SK-N-SH treated with all-trans-retinoic acid at 6 μM for 48 hours (cell line): Measurements from ENCODE around the gene DMAC1.

Experiments
- ATAC-seq: fragments of 200-7000 bp; cut with Tn5 transposase; 3 replicates; pipeline ENCODE4 v1.9.1; 2020; ENCODE audit warnings: mild to moderate bottlenecking, moderate library complexity
- ARNTL ChIP-seq: fragments of 450-650 bp; formaldehyde crosslinking; IDR thresholded peaks from 2 replicates; pipeline ENCODE4 v1.5.0; 2020; ENCODE audit warnings: low read depth, mild to moderate bottlenecking, moderate library complexity, borderline replicate concordance
- BACH2 ChIP-seq: fragments of 250-450 bp; sonication (Bioruptor Pico); IDR thresholded peaks from 2 replicates; pipeline ENCODE4 v1.9.0; 2021; ENCODE audit warnings: mild to moderate bottlenecking, borderline replicate concordance
- CSDC2 ChIP-seq: fragments of 250-450 bp; sonication (Bioruptor Pico); IDR thresholded peaks from 2 replicates; pipeline ENCODE4 v1.5.0; 2020; ENCODE audit warnings: mild to moderate bottlenecking, moderate library complexity
- ESRRG ChIP-seq: fragments of 250-450 bp; sonication (Bioruptor Pico); IDR thresholded peaks from 2 replicates; pipeline ENCODE4 v1.6.1; 2021; ENCODE audit warnings: mild to moderate bottlenecking
- GLIS3 ChIP-seq: fragments of 250-450 bp; sonication (Bioruptor Pico); IDR thresholded peaks from 2 replicates; pipeline ENCODE4 v1.5.0; 2020; ENCODE audit warnings: mild to moderate bottlenecking, moderate library complexity
- ISL1 ChIP-seq: fragments of 250-450 bp; sonication (Bioruptor Pico); IDR thresholded peaks from 2 replicates; pipeline ENCODE4 v2.1.2; 2022; ENCODE audit warnings: mild to moderate bottlenecking, moderate library complexity
- OSR1 ChIP-seq: fragments of 250-450 bp; sonication (Bioruptor Pico); IDR thresholded peaks from 2 replicates; pipeline ENCODE4 v1.8.0; 2022; ENCODE audit warnings: moderate library complexity, mild to moderate bottlenecking, inconsistent platforms
- PPARA ChIP-seq: fragments of 250-450 bp; sonication (Bioruptor Pico); IDR thresholded peaks from 2 replicates; pipeline ENCODE4 v1.5.0; 2020; ENCODE audit warnings: mild to moderate bottlenecking, borderline replicate concordance
- RARB ChIP-seq: fragments of 250-450 bp; sonication (Bioruptor Pico); IDR thresholded peaks from 2 replicates; pipeline ENCODE4 v1.8.0; 2021; ENCODE audit warnings: mild to moderate bottlenecking, moderate library complexity
- SNAI2 ChIP-seq: fragments of 250-450 bp; sonication (Bioruptor Pico); IDR thresholded peaks from 2 replicates; pipeline ENCODE4 v1.5.0; 2020; ENCODE audit warnings: mild to moderate bottlenecking, moderate library complexity
- TCF4 ChIP-seq: fragments of 250-450 bp; sonication (Bioruptor Pico); IDR thresholded peaks from 2 replicates; pipeline ENCODE4 v1.8.0; 2021; ENCODE audit warnings: mild to moderate bottlenecking, moderate library complexity, borderline replicate concordance
- TOX ChIP-seq: fragments of 250-450 bp; sonication (Bioruptor Pico); IDR thresholded peaks from 2 replicates; pipeline ENCODE4 v1.8.0; 2021; ENCODE audit warnings: mild to moderate bottlenecking, moderate library complexity, borderline replicate concordance
- ZC3H10 ChIP-seq: fragments of 250-450 bp; sonication (Bioruptor Pico); IDR thresholded peaks from 2 replicates; pipeline ENCODE4 v1.5.1; 2021; ENCODE audit warnings: mild to moderate bottlenecking, moderate library complexity
- ZFP3 ChIP-seq: fragments of 250-450 bp; sonication (Bioruptor Pico); IDR thresholded peaks from 2 replicates; pipeline ENCODE4 v1.5.0; 2020; ENCODE audit warnings: mild to moderate bottlenecking, moderate library complexity
- ZFP30 ChIP-seq: fragments of 450-650 bp; formaldehyde crosslinking; IDR thresholded peaks from 2 replicates; pipeline ENCODE4 v1.5.0; 2022; ENCODE audit warnings: mild to moderate bottlenecking, moderate library complexity
- ZNF565 ChIP-seq: fragments of 450-650 bp; formaldehyde crosslinking; conservative IDR thresholded peaks from 2 replicates; pipeline ENCODE4 v1.5.0; 2020; ENCODE audit warnings: low read depth, mild to moderate bottlenecking, moderate library complexity
- ZNF70 ChIP-seq: fragments of 450-650 bp; formaldehyde crosslinking; IDR thresholded peaks from 2 replicates; pipeline ENCODE4 v1.5.0; 2020; ENCODE audit warnings: mild to moderate bottlenecking, moderate library complexity
- ZNF8 ChIP-seq: fragments of 450-650 bp; formaldehyde crosslinking; IDR thresholded peaks from 2 replicates; pipeline ENCODE4 v1.5.0; 2020; ENCODE audit warnings: mild to moderate bottlenecking, moderate library complexity
- TF ChIP-seq, protein P1 (sequence below): fragments of 250-450 bp; sonication (Bioruptor Pico); IDR thresholded peaks from 2 replicates; pipeline ENCODE4 v1.8.0; 2021; ENCODE audit warnings: low read depth, mild to moderate bottlenecking, moderate library complexity, borderline replicate concordance
- TF ChIP-seq, protein P2 (sequence below): fragments of 250-450 bp; sonication (Bioruptor Pico); IDR thresholded peaks from 2 replicates; pipeline ENCODE4 v1.5.0; 2020; ENCODE audit warnings: mild to moderate bottlenecking, moderate library complexity
- TF ChIP-seq, protein P3 (sequence below): fragments of 250-450 bp; sonication (Bioruptor Pico); IDR thresholded peaks from 2 replicates; pipeline ENCODE4 v1.8.0; 2020; ENCODE audit warnings: mild to moderate bottlenecking, moderate library complexity, borderline replicate concordance
- TF ChIP-seq, protein P4 (sequence below): fragments of 250-450 bp; sonication (Bioruptor Pico); IDR thresholded peaks from 2 replicates; pipeline ENCODE4 v1.5.1; 2021; ENCODE audit warnings: mild to moderate bottlenecking, moderate library complexity

The DMAC1 gene

DNA sequence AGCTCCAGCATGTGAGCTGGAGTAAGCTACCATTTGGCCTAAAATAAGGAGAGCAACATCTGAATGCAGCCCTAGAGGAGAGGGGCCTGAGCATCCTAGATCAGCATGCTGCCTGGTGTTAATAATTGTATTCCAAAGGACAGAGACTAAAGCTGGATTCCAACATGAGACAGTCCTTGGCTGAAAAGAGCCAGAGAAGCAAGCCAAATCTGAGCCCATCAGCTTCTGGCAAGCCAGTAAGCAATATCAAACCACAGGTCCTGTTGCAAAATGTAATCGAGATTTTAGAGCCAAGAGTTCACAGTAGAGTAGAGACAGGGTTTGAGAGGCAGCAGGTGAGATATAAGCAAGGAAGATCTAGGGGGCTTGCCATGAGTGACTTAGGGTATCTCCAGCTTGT is 42.3 kb upstream of the DMAC1 start (continued):
- no peak for TF ChIP-seq ESRRG (CRISPR knock-in tag)

DNA sequence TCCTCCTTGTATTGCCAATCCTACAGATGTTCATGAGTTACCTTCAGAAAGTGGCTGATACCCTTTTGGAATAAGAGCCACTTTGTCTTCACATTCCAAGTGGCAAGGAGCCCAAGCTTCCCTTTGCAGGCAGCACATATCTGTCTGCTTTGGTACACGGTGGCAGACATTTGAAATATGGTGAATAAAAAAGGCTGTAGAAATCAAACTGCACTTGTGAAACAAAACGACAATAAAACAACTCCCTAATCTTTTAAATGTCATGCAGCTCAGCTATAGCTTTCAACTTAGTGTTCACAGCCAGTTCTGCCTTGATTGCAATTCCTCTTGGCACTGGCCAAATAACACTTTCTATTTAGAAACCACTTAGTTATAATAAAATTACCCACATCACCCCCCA is 35.0 kb upstream of the DMAC1 start:
- TF ChIP-seq CSDC2 (CRISPR knock-in tag): no peak
- TF ChIP-seq ZFP3 (CRISPR knock-in tag): no peak
- no peak for TF ChIP-seq GLIS3 (CRISPR knock-in tag)
- TF ChIP-seq PPARA: no peak
- TF ChIP-seq ZC3H10 (CRISPR knock-in tag): no peak
- no peak for TF ChIP-seq SNAI2 (CRISPR knock-in tag)
- TF ChIP-seq, protein P1, sequence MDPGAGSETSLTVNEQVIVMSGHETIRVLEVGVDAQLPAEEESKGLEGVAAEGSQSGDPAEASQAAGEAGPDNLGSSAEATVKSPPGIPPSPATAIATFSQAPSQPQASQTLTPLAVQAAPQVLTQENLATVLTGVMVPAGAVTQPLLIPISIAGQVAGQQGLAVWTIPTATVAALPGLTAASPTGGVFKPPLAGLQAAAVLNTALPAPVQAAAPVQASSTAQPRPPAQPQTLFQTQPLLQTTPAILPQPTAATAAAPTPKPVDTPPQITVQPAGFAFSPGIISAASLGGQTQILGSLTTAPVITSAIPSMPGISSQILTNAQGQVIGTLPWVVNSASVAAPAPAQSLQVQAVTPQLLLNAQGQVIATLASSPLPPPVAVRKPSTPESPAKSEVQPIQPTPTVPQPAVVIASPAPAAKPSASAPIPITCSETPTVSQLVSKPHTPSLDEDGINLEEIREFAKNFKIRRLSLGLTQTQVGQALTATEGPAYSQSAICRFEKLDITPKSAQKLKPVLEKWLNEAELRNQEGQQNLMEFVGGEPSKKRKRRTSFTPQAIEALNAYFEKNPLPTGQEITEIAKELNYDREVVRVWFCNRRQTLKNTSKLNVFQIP (CRISPR knock-in tag): no peak
- TF ChIP-seq ARNTL (CRISPR knock-in tag): no peak
- no peak for TF ChIP-seq ZFP30
- no peak for TF ChIP-seq ZNF70 (CRISPR knock-in tag)
- TF ChIP-seq BACH2 (CRISPR knock-in tag): no peak
- no peak for TF ChIP-seq RARB (CRISPR knock-in tag)
- no peak for TF ChIP-seq OSR1 (CRISPR knock-in tag)
- TF ChIP-seq ZNF8 (CRISPR knock-in tag): no peak
- TF ChIP-seq TCF4 (CRISPR knock-in tag): no peak
- no peak for TF ChIP-seq ISL1
- TF ChIP-seq, protein P2, sequence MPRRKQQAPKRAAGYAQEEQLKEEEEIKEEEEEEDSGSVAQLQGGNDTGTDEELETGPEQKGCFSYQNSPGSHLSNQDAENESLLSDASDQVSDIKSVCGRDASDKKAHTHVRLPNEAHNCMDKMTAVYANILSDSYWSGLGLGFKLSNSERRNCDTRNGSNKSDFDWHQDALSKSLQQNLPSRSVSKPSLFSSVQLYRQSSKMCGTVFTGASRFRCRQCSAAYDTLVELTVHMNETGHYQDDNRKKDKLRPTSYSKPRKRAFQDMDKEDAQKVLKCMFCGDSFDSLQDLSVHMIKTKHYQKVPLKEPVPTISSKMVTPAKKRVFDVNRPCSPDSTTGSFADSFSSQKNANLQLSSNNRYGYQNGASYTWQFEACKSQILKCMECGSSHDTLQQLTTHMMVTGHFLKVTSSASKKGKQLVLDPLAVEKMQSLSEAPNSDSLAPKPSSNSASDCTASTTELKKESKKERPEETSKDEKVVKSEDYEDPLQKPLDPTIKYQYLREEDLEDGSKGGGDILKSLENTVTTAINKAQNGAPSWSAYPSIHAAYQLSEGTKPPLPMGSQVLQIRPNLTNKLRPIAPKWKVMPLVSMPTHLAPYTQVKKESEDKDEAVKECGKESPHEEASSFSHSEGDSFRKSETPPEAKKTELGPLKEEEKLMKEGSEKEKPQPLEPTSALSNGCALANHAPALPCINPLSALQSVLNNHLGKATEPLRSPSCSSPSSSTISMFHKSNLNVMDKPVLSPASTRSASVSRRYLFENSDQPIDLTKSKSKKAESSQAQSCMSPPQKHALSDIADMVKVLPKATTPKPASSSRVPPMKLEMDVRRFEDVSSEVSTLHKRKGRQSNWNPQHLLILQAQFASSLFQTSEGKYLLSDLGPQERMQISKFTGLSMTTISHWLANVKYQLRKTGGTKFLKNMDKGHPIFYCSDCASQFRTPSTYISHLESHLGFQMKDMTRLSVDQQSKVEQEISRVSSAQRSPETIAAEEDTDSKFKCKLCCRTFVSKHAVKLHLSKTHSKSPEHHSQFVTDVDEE (CRISPR knock-in tag): no peak
- TF ChIP-seq ESRRG (CRISPR knock-in tag): no peak
- no peak for TF ChIP-seq TOX (CRISPR knock-in tag)
- TF ChIP-seq ZNF565 (CRISPR knock-in tag): no peak
- ATAC-seq: no peak

DNA sequence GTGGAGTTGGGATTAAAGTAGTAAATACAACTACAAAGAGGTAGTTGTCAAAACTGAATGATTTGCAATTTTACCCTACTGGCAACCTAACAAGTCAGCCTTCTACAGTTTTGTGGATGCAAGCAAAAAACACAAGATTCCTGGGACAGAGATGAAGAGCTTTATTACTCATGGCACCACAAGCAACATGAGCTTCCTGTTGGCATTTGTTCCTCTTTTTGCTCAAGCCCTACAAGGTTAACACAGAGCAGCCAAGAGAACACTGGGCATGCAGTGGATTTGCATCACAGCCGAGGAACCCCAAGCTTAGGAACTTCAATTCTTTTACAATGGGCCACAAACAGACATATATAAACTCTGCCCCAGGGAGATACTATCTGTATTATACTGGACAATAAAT is 28.8 kb upstream of the DMAC1 start:
- TF ChIP-seq RARB (CRISPR knock-in tag) (no peak), SNAI2 (CRISPR knock-in tag) (no peak)
- TF ChIP-seq, protein P3, sequence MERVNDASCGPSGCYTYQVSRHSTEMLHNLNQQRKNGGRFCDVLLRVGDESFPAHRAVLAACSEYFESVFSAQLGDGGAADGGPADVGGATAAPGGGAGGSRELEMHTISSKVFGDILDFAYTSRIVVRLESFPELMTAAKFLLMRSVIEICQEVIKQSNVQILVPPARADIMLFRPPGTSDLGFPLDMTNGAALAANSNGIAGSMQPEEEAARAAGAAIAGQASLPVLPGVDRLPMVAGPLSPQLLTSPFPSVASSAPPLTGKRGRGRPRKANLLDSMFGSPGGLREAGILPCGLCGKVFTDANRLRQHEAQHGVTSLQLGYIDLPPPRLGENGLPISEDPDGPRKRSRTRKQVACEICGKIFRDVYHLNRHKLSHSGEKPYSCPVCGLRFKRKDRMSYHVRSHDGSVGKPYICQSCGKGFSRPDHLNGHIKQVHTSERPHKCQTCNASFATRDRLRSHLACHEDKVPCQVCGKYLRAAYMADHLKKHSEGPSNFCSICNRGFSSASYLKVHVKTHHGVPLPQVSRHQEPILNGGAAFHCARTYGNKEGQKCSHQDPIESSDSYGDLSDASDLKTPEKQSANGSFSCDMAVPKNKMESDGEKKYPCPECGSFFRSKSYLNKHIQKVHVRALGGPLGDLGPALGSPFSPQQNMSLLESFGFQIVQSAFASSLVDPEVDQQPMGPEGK: no peak
- TF ChIP-seq, protein P2 (CRISPR knock-in tag): no peak
- TF ChIP-seq, all 23 proteins: peak for 0
- ATAC-seq: no peak

DNA sequence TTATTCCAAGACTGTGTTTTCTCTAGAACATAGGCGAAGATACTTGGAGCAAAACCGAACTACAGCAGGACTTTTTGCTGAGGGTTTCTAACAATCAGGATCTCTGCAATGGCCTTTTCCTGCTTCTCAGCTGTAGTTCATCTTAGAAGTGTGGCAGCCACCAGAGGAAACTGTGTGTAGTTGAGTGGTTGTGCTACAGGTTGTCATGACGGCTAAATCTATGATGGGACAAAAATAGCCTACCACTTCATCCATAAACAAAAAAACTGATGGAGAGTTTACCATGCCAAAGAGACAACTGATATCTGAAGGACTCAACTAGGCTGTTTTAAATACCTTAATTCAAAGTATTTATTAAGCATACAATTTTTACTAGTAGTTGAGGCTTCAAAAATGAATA is 28.2 kb upstream of the DMAC1 start:
- no peak for ATAC-seq
- no peak for TF ChIP-seq ZFP3 (CRISPR knock-in tag)
- TF ChIP-seq, protein P4, sequence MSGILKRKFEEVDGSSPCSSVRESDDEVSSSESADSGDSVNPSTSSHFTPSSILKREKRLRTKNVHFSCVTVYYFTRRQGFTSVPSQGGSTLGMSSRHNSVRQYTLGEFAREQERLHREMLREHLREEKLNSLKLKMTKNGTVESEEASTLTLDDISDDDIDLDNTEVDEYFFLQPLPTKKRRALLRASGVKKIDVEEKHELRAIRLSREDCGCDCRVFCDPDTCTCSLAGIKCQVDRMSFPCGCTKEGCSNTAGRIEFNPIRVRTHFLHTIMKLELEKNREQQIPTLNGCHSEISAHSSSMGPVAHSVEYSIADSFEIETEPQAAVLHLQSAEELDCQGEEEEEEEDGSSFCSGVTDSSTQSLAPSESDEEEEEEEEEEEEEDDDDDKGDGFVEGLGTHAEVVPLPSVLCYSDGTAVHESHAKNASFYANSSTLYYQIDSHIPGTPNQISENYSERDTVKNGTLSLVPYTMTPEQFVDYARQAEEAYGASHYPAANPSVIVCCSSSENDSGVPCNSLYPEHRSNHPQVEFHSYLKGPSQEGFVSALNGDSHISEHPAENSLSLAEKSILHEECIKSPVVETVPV (CRISPR knock-in tag): no peak
- no peak for TF ChIP-seq TOX (CRISPR knock-in tag)
- TF ChIP-seq TCF4 (CRISPR knock-in tag): no peak
- TF ChIP-seq SNAI2 (CRISPR knock-in tag): no peak
- TF ChIP-seq, protein P1 (CRISPR knock-in tag): no peak
